ENCODE measurements around the gene CYP11A1.

GRCh38 chr15:74294010-74294409 lies 73.4 kb downstream of the CYP11A1 start:
- TF ChIP-seq CTCF (IDR thresholded peaks at IDR 0.05) (no peak), EZH2 (IDR thresholded peaks at IDR 0.05; ENCODE audit: borderline replicate concordance, insufficient read depth, low read depth, low read length, poor library complexity, severe bottlenecking) (no peak)

All from B cell (primary cell).